NCI-H1417 (cell line): ENCODE results near the gene TMA7.
"Not testable (repeated sequence)": the region's sequence is repeated elsewhere in the genome, so short reads cannot be mapped to it uniquely, and the experiment has no call there.

Experiments used
- DNase-seq, 3 experiments: peaks; one replicate each; lab custom pipeline; 2025; lab: John Stamatoyannopoulos, UW

Gene TMA7

DNA sequence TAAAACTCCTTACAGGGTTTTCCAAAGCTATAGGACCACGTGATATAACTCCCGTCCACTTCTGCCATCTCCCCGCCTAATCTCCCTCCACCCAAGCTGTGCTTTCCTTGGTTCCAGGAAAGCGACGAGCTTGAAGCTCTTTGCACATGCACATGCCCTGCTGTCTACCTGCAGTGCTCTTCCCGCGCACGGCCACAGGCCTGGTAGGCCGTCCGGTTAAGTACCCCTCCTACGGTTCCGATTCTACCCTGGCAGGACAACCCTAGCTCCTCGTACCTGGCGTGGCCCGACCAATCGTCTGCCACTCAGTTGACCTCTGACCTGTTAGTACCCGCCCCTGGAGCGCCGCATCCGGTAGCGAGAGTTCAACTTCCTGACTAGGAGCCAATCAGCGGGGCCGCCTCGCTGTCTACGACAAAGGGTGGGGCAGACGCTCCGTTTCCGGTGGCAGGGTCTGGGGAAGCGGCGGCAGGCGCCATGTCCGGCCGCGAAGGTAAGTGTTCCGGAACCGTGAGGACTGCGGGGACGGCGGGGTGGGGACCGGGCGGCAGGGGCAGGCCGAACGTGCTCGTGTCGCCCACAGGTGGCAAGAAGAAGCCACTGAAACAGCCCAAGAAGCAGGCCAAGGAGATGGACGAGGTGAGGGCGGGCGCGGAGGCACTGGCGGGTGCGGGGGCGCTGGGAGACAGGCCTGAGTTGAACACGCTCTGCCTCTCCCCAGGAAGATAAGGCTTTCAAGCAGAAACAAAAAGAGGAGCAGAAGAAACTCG lies at the start of gene TMA7, which contains the start of gene CCDC51:
Gene TMA7 (plus strand): TSS at position 438 of the 770 bp plus-strand sequence. CDS start 40 bp downstream, at position 478.
Gene CCDC51 (minus strand): TSS at position 300 of the 770 bp plus-strand sequence. CDS start 4,991 bp downstream, outside the sequence.
- DNase-seq, result peak; percentile 91 to 96 (median 93)

DNA sequence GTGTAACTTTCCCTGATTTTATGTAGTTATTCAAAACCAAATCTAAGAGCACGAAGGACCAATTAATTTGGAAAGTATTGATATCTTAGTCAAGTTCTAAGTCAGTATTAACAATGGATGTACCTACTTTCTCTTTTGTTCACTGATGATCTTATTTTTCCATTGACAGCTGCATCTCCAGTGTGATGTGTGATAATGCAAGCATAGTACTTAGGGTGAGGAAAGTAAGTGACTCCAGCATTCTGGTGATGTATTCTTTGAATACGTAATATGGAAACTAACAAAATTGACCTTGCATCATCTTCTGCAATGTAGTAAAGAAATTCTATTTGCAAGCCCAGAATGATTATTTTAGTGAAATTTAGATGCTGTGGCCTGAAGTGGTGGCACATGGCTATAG lies 45.7 kb upstream of the TMA7 start:
- DNase-seq, result no peak

DNA sequence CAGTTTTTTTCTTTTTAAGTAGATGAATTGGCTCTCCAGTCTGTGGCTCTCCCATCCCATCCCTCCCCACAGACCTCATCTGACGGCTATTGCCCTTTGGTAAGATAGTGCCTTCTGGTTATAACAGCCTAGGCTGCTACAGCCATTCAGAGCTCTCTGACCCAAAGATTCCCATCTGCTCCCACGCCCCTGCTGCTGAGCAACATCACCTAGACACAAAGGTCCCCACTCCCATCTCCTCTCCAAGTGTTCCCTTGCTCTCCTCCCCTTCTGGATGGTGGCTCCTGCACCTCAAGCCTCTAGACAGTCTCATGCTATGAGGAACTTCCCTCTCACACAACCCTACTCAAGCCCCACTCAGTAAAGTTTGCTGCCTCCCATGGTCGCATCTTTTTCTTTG lies 44.3 kb upstream of the TMA7 start:
- DNase-seq, result no peak

DNA sequence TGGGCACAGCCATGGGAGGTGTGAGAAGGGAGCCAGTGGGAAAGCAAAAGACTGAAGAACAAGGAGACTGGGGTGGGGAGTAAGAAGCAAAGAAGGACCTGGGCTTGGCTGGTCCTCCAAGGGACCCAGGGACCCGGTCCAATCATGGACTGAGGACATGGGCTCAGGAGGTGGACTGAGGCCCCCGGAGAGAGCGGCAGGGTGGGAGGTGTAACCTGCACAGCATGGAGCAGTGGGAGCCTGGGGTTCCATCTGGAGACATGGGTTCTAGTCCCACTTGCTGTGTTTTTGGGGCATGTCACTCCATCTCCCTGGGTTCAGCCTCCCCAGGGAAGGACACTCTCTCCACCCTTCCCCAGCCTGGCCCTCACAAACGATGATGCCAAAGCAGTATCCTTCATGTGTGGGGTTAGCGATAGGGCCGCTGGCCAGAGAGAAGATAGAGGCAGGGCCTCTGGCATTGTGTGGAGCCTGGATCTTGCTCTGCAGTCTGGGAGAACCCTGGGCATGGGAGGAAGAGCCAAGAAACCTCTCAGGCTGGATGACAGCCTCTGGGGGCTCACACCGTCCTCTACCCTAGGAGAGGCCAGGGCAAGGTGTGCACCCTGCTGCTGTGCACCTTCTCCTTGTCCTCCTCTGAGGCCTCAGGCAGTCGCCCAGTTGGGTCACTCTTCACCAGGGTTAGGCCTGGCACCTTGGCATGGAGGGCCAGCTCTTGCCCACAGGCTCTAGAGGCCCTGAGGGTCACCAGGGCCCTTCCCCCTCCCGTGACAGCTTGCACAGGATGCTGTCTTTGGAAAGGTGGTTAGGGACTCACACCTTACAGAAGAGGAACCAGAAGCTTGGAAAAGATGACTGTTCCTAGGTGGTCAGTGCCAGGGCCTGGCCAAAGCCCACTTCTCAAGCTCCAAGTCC lies 42.0 kb upstream of the TMA7 start:
- no peak for DNase-seq

DNA sequence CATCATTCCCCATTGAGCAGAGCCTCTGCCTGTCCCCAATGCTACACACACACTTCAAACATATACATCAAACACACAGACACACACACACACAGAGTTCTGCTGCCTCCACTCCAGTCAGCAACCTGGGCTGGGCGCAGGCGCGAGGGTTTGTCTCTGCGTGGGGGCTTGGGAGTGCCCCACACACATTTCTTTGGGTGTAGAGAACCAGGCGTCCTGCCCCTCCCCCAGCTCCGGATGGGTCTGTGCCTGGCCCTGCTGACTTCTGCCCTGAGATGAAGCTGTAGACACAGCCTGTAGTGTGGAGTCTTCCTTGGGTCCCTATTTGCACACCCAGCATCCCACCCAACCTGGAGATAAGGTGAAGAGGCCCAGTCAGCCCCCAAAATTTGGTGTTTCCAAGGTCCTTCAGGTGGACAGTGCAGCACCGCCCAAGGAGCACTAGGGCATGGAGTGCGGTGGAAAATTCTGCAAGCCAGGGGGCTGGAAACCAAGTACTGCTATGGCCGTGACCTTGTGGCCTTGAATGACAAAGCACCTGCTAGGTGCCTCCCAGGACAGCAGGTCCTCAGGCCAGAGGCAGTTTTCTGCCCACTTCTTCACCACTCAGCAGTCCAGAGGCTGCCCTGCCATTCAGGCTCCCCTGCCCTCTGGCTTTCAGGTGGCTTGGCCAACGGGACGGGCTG lies 41.2 kb upstream of the TMA7 start:
- DNase-seq, result no peak

DNA sequence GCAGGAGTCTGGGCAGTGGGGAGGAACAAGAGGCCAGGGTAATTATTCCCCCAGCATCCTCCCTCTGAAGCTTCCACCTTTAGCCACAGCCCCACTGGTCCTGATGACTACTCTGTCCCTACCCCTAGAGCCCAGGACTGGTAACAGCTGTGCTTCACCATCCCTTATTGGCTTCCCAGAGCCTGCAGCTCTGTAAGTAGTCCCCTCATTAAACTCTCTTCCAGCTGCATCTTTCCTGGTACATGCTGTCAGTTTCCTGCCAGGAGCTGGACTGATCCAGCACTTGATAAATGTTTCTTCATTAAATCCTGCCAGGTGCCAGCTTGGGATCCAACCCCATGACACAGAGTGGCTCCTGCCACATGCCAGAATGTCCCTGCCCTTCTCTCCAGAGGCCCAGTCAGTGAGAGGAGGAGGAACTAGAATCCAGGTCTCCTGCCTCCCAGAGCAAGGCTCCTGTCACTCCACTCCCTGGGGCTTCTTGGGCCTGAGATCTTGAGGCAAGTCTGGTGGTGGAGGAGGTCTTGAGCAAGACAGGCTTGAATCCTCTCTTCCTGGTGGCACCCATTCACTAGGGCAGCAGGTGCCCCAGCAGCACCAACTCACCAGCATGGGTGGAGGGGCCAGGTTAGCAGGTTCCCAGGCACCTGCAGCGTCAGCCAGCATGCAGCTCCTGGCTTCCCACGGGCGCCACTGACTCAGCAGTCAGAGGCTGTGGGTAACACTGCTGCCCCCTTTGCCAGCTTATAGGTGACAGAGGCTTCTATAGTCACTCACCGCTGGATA lies 40.5 kb upstream of the TMA7 start:
- DNase-seq, result peak in 1 of 3 experiments; percentile 30

DNA sequence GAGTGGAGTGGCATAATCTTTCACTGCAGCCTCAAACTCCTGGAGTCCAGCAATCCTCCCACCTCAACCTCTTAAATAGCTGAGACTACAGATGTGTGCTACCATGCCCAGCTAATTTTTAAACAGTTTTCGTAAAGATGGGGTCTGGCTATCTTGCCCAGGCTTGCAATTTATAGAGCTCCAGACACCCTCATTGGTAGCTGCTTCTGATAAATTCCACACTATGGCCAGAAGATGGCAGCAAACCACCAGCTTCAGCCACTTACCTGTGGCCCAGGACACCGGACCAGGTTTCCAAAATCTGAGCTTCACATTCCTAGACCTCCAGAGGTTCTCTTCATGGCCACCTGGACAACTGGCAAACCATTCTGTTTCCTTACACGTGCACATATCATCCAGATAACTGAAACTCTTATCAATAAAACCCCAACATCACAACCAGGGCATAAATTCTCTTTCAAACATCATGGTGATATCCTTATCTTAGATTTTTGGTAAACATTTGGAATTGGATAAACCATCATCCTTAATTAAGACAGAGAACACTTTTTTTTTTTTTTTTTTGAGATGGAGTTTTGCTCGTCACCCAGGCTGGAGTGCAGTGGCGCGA lies 39.1 kb upstream of the TMA7 start:
- DNase-seq, result peak; percentile 24 to 62 (median 33)

DNA sequence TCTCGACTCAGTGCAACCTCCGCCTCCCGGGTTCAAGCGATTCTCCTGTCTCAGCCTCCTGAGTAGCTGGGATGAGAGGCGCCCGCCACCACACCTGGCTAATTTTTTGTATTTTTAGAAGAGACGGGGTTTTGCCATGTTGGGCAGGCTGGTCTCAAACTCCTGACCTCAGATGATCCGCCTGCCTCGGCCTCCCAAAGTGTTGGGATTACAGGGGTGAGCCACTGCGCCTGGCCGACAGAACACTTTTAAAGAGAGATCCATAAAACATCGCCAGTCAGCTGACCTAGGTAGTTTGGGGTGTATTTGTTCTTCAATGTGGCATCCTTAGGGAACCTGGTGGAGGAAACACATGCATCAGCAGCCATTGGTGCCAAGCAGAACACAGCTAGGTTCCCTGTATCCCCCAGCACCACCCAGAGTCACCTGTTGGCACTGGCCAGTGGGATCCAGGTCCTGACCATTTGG lies 38.6 kb upstream of the TMA7 start:
- not testable (repeated sequence) for DNase-seq

DNA sequence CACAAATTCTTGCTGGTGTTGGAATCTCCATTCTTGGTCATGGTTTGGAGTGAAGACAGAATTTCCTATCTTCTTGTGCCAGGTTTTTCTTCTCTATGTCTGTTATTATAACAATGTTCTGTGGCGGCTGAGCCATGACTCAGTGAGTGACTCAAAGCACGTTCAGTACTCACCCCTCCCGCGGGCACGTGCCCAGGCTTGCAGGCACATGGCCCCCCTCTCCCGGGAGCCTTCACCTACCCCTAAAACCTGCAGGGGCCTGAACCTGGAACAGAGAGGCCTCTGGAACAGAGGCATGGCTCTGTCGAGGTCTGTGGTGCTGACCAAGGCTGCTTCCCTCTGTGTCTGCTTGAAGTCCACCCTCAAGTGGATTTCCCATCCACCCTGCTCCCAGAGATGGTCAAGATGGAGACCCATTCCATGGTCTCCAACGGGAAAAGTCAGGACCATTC lies 37.8 kb upstream of the TMA7 start:
- DNase-seq, result peak in 1 of 3 experiments; percentile 3

DNA sequence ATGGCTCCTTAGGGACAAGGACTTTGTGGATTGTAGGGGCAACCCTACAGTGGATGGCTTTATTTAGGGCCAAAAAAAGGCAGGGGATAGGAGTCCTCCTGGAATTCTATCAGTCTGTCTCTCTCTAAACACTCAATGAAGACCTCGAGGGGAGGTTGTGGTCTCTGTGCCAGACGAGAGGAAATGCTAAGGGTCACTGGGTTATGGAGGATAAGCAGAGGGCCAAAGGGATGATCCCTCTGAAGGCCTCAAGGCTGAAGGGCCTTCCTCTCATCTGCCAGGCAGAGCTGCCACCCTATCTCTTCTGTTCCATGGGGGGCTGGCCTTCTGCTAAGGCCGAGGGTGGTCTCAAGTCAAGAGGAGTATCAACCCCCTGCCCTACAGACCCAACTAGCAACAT lies 37.1 kb upstream of the TMA7 start:
- no peak for DNase-seq

DNA sequence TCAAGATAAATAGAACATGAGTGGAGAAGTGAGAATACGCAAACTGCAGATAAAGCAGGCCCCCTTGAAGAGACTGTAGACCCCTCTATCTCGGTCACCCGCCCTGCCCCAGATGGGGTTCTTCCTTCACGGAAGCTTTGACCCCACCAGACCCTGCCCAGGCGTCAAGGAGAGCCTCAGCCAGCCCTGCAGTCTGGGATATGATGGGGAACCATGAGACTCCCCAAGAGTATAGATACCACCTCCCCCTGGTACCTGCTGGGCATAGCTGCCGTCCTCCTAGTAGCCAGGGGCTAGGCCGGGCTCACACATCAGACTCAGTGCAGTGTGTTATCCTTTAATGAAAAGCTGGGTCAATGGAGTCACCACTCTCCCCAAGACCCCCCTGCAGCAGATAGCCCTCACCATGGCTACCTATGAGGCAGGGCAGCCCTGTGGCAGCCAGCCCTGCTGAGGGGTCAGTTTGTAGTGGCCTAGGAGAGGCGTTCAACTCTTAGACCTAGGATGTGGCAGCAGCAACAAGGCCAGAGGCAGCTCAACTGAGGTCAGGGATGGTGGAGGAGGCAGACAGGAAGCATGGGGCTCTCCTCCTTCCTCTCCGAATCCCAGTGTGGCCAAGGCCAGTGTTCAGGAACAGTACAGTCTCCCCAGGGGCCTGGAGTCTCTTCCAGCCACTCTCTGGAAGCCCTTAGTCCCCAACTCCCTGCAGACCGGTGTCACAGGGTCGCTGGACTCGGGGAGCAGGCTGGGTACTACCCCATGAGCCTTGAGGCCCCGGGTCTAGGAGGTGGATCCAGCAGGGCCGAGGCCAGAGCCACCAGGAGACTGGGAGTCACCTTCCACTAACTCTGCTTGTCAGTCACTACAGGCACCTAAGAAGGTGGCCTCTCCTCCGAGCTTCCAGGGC lies 36.3 kb upstream of the TMA7 start:
- no peak for DNase-seq

DNA sequence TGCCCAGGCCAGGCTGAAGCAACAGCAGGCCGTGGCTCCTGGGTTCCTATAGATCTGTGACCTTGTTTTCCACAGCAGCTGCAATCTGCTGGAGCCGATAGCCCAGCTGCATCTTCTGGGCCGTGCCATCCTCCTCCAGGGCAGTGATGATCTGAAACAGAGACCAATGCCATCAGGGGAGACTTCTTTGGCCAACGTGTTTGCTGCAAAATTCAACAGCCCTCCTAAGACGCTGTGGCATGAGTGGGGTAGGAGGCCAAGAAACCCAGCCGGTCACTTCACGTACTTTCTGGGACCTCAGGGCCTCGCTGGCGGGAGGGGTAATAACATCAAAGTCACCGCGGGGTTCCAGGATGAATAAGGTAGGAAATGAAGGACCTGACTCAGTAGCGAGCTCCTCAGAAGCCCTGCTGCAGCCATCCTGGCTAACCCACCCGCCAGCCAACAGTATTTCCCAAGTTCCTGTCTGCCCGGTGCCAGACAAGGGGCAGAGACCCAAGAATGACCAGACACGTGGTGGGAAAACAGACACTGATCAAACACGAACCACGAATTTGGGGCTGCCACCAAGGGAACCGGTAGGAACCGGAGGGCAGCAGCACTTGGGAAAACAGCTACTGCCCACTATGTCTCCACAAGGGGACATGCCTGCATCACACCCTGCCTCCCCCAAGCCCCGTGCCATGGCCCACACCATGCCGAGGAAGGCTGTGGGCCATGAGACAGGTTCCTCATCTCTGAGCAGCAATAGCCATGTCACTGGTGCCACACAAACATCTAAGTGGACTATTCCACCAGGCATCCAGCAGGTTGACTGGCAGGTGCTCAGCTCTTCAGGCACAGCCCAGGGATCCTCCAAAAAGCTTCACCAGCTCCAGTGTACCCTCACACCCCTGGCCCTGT lies 35.4 kb upstream of the TMA7 start:
- no peak for DNase-seq

DNA sequence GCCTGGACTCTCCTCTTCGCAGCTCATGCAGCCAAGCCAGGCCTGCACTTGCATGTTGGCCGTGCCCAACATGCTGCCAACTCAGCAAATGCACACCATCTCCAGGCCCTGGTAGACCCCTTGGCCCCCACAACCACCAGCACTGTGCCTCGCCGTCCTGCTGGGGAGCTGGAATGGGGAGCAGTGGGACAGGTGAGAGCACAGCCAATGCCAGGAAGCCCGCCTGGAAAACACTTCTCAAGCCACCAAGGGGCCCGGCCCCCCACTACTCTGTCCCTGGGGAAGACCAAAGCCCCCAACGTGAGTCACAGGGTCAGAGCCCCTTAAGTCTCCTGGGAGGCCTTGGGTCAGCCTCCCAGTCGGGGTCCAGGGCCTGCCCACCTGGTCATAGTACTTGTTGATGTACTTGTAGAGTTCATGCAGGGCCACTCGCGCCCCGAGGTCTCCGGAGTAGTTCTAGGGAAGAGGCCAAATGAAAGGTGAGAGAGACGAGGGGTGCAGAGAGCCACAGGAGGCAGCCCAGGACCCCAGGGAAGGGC lies 34.6 kb upstream of the TMA7 start:
- no peak for DNase-seq

DNA sequence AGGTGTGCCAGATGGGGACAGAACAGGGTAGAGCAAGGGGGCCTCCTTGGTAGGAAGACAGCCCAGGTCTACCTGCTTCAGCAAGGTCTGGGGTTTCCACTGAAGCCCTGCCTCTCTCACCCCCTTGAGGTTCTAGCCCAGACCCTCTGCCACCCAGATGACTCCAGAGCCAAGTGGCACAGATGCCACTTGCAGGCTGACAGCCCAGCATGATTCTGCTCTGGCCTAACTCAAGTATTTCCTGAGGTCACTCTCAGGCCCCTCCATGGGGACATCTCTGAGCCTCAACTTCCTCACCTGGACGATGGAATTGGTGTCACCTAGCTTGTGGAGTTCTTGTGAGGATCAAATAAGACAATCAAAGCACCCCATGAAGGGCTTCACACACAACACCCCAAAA lies 34.1 kb upstream of the TMA7 start:
- DNase-seq, result no peak

DNA sequence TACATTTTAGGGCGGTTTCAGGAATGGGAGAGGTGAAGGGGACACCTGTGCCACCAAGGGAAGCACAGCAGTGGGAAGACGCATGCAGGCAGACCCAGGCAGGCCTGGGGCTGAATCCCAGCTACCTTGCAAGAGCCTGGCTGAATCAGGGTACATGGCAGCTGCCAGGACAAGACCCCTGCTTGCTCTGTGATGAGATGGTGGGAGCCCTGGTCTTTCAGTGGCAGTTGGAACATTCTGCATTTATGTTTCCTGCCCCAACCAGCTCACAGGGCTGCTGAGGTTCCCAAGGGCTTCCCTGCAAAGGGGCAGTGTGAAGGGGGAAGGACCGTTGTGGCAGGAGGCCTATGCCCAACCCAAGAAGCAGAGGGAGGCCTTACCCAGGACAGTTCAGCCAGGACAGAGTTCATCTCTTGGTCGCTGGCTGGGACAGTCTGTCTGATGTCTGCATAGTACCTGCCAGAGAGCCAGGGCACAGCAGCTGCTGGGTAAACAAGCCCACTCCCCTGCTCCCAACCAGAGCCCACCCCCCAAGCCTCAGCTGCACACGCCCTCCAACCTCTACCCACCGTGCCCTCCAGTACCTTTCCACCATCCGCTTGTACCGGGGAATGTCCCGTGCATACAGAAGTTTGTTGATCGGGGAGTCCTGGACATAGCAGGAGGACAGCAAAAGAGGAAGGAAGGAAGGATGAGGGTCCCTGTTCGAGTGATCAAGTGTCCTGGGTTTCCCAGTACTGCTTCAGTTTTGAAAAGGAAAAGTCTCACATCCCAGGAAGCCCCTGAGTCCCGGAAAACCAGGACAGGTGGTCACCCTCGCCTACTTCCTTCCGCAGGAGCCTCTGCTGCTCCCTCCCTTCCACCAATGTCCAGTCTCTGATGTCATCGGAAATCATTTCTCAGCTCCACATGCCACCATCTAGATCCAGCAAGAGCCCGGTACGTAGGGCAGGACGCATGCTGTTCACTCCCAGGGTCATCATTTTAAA lies 33.3 kb upstream of the TMA7 start:
- DNase-seq, result no peak

DNA sequence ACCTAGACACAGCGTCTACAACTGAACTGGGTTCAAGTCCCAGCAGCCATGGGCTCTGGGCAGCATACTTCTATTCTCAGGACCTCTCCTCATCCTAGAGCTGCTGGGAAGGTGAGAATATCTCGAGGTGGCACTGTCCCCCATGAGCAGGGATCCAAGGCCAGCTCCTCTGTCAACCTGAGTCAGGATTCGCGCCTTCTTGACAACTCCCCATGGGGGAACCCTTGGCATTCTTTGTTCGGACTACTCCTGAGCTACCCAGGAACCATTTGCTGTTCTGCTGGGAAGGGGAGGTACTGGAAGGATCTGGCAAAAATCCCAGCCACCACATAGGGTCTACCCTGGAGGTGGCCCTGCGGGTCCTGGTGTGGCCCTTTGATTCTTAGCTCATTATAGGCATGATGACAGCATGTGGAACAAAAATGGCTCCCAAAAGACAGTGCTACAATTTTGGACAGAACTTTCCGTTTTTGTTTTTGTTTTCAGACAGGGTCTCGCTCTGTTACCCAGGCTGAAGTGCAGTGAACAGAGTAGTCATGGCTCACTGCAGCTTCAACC lies 32.4 kb upstream of the TMA7 start:
- DNase-seq, result no peak

DNA sequence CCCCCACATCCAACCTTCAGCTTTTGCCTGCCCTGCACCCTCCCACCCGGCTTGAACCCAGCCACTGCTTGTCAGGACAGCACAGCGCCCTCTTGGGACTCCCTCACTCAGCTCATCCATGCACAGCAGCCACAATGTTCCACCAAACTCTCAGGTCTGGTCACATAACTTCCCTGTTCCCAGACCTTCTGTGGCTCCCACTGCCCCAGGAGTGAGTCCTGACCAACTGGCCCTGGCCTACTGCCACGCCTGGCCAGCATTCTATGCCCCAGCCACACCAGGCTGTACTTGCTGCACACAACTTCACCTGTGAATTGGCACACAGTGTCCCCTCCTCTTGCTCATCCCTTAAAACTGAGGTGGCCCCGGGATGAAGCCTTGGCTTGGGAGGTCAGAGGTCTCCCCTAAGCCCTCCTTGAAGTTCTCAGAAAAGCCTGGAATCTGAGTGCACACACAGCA lies 31.2 kb upstream of the TMA7 start:
- DNase-seq, result no peak
